M059J (cell line): ENCODE measurements around the gene FAM170A. TPM values are rescaled to one million over a fixed set of nuclear protein-coding genes. Genes with fewer than 3 reads are reported as not detected.

Source experiments
- total RNA-seq: library from RNA; depleted of rRNA; stranded (reverse); fragments of >200 nt; shearing (Covaris generic); gene quantifications from 2 replicates; pipeline ENCODE4 v1.2.3, GENCODE V29; 2014; rRNA removed

Gene FAM170A
- total RNA-seq, 1 experiment from 2014 or later: not detected

Other genes starting within 250 kb of the FAM170A start
- 169 and 180 TPM in 2 replicates for gene HSD17B4, start 177.1 kb upstream of the FAM170A start, total RNA-seq